HG03558 (cell line): ENCODE data around the gene LTBP2.
"Not testable (repeated sequence)": the region's sequence is repeated elsewhere in the genome, so short reads cannot be mapped to it uniquely, and the experiment has no call there.

Experiments used
- ATAC-seq: cut with Tn5 transposase; IDR thresholded peaks from one replicate; pipeline ENCODE4 v1.9.1; 2021; ENCODE audit warnings: moderate number of reproducible peaks; ENCODE audit not compliant: unreplicated experiment; ENCODE audit errors: extremely low read depth

LTBP2 gene

GRCh38 chr14:74469548-74470518 is 142.2 kb downstream of the LTBP2 start:
- no peak for ATAC-seq

- ATAC-seq = no peak
These were observed 143.5 kb downstream of the LTBP2 start for GRCh38 chr14:74468513-74468912.

DNA sequence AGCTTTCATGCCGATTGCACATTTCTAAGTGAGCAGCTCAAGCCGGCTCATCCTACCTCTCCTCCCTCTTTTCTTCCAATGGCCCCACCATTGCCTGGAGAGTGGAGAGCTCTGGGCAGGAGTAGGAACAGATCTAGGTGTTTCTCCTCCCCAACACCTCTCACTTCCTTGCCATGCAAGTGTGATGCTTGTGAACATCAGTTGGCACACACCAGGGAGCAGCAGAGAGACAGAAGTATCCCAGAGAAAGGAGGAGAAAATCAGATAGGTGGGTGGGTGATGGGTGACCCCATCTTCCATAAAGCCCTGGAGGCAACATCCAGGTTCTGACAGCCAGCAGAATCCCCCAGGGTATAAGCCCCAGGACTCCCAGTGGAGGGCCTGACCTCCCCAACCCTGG is 146.7 kb downstream of the LTBP2 start:
- ATAC-seq = no peak

- no peak for ATAC-seq
These were observed 147.3 kb downstream of the LTBP2 start for GRCh38 chr14:74464785-74465184.

DNA sequence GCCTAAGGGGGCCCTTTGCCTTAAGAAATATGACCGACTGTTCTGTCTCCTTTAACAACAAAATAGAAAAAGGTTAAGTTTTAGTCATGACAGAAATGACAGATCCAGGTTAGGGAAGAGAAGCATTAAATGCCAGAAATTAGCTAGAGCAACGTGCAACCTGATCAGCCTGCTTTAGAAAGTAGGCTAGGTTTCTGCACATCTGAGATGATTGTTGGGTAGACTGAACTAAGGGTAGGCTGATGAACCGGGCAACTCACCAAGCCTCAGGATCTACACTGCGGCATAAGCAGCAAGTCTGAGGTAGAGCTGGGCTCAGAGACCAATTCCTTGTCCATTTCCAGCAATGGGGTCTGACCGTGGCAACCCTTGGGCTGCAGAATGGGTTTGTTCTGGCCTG is 148.3 kb downstream of the LTBP2 start:
- ATAC-seq = no peak

DNA sequence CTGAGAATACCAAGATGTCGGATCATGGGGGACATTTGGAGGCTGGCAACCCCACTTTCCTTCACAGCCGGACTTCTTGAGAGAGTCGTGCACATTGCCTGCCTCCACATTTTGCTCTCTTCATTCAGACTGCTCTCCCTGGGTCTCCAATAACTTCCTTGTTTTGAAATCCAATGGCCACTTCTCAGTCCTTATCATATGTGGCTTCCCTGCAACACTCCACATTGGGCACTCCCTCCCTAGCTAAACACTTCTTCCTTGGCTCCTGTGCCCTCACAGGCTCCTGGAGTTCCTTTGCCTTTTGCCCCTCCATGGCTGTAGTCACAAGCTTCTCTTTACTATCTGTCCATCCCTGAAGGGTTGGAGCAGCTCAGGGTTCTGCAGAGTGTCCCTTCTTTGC is 149.0 kb downstream of the LTBP2 start:
- no peak for ATAC-seq

- no peak for ATAC-seq
These were observed 152.1 kb downstream of the LTBP2 start for GRCh38 chr14:74459976-74460375.

DNA sequence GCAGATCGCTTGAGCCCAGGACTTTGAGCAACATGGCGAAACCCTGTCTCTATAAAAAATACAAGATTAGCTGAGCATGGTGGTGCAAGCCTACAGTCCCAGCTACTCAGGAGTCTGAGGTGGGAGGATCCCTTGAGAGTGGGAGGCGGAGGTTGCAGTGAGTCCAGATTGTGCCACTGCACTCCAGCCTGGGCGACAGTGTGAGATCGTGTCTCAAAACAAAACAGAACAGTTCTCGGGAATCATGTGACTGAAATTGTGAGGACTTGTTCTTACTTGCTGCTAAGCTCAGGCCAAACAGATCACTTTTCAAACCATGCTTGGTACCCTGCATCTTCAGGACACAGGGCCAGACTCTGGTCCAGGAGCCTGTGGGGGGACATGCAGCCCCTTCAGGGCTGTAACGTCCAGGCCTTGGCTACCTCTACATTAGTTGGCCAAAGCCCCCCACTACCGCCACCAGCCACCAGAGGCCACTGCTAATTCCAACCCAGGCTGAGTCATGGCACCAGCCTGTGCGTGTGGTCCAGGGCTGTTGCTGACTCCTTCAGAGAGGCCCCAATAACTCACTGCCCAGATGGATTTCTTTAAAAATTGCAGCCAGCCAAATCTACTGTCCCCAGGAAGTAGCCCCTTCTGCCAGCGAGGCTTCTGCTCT is 152.6 kb downstream of the LTBP2 start:
- no peak for ATAC-seq

GRCh38 chr14:74457565-74457895 is 154.5 kb downstream of the LTBP2 start:
- no peak for ATAC-seq

DNA sequence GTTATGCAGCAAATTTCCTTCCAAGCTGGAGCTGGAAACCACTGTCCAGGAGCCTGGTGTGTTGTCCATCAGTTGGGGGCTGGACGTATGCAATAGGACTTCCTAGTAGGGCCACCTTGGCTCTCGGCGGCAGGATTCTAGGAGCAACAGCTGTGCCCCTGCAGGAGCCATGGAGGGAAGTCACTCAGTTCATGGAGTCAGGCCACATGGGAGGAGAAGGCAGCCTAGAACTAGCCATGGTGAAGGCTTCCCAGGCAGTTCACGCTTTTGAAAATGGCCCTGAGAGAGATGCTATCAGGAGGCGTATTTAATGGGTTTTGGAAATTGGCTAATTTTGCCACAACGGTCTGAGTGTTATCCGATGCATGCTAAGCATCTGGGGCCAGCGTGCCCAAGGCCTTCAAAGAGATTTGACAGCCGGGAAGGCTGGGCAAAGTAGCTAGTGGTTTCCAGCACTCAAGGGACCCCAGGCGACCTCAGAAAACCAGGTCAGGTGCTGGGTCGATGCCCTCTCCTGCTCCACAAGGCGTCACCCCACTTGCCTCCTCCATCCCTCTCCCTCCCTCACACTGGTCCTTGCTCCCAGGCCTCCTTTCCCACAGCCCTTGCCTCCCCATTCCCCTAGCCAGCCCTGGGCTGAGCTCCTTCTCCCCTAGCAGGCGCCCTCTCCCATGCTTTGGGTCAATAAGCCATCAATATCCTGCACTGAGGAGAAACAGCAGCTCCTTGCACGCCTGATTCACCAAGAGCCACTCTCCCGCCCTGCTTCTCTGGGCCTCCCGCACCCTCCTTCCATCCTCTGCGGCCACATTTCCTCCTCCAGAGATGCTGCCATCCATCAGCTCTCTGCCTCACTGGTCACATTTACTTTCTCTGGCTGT is 155.1 kb downstream of the LTBP2 start:
- no peak for ATAC-seq

GRCh38 chr14:74454397-74454796 is 157.6 kb downstream of the LTBP2 start:
- not testable (repeated sequence) for ATAC-seq
